Thyroid gland (tissue), 4 donors: ENCODE results near the gene PDHX. TPM values are rescaled to one million over a fixed set of nuclear protein-coding genes. Genes with fewer than 3 reads are reported as not detected.

Experiments used
- DNase-seq, 2 donors: peaks; one replicate each; pipeline ENCODE4 v3.0.0-alpha.2; 2019
- H3K27ac ChIP-seq, 3 donors: fragments of 200-600 bp; sonication (generic); 1 replicate in 2 of 3; 2 replicates in 1 of 3; pipeline ENCODE4 v1.5.1; 2016 to 2019; ENCODE audit warnings: mild to moderate bottlenecking in 1 of 3, moderate library complexity in 1 of 3
- H3K27me3 ChIP-seq: fragments of 200-600 bp; sonication (generic); one replicate; pipeline ENCODE4 v1.5.1; 2019
- H3K36me3 ChIP-seq, 2 donors: fragments of 200-600 bp; sonication (generic); one replicate each; pipeline ENCODE4 v1.5.1; 2016 to 2019
- H3K4me1 ChIP-seq, 2 donors: fragments of 200-600 bp; sonication (generic); one replicate each; pipeline ENCODE4 v1.5.1; 2017 to 2019
- H3K4me3 ChIP-seq, 3 donors: fragments of 200-600 bp; sonication (generic); replicated peaks in 1 of 3; 1 replicate in 2 of 3; 2 replicates in 1 of 3; pipeline ENCODE4 v1.5.1; 2016; ENCODE audit warnings: mild to moderate bottlenecking in 1 of 3
- H3K9me3 ChIP-seq: fragments of 200-600 bp; sonication (generic); one replicate; pipeline ENCODE4 v1.5.1; 2017
- POLR2A ChIP-seq, 2 donors: fragments of 450-650 bp; IDR thresholded peaks; one replicate each; pipeline ENCODE4 v1.6.1; 2017; ENCODE audit warnings: antibody characterized with exemption in 2 of 2, mild to moderate bottlenecking in 2 of 2, moderate library complexity in 1 of 2
- WGBS, 2 donors: methylation state at CpG; one replicate each; pipeline ENCODE4 v1.1.5; 2017; 5-methylcytosine and 5-hydroxymethylcytosine counted together
- intact Hi-C: fragments of 100-400 bp; cut with DNase I; formaldehyde crosslinking; loops from one replicate; pipeline ENCODE4 v1.15.1; 2023
- total RNA-seq, 4 donors: library from RNA; depleted of rRNA; stranded (reverse); fragments of >200 nt; gene quantifications; one replicate each; pipeline ENCODE4 v1.2.3, GENCODE V29; 2016
- TF ChIP-seq, protein P1 (sequence below), 6 experiments: fragments of 200-600 bp in 3 of 6; fragments of 450-650 bp in 3 of 6; sonication (generic) in 3 of 6; IDR thresholded peaks; one replicate each; pipeline ENCODE4 v1.5.1; 2016 to 2019; ENCODE audit warnings: antibody characterized with exemption in 6 of 6, mild to moderate bottlenecking in 2 of 6, inconsistent platforms in 1 of 6, moderate library complexity in 1 of 6

Gene PDHX
- total RNA-seq, 4 donors from 2014 or later = 30.8 to 35.2 (median 31.2) TPM

DNA sequence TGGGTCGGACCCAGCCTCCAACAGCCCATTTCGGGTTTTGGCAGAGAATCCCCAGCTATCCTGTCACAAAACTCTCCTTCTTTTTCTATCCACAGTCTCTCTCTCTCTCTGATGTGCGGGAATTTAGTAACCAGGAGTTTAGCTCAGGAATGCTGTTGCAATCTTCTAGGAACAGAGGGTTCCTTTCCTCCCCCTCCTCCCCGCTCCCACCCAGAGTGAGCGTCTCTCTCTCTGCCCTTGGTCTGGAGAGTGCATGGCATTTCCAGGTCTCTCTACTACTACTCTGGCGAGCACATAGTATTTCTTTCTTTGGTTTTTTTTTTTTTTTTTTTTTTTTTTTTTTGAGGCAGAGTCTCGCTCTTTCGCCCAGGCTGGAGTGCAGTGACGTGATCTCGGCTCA is 17.9 kb upstream of the PDHX start:
- intact Hi-C loops = no loop called here
- H3K36me3 ChIP-seq = no peaks in the 10 kb centered on the region
- no peak for TF ChIP-seq POLR2A (IDR thresholded peaks at IDR 0.05)
- TF ChIP-seq, protein P1, sequence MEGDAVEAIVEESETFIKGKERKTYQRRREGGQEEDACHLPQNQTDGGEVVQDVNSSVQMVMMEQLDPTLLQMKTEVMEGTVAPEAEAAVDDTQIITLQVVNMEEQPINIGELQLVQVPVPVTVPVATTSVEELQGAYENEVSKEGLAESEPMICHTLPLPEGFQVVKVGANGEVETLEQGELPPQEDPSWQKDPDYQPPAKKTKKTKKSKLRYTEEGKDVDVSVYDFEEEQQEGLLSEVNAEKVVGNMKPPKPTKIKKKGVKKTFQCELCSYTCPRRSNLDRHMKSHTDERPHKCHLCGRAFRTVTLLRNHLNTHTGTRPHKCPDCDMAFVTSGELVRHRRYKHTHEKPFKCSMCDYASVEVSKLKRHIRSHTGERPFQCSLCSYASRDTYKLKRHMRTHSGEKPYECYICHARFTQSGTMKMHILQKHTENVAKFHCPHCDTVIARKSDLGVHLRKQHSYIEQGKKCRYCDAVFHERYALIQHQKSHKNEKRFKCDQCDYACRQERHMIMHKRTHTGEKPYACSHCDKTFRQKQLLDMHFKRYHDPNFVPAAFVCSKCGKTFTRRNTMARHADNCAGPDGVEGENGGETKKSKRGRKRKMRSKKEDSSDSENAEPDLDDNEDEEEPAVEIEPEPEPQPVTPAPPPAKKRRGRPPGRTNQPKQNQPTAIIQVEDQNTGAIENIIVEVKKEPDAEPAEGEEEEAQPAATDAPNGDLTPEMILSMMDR (IDR thresholded peaks at IDR 0.05) = no peak
- no peaks in the 10 kb centered on the region for H3K9me3 ChIP-seq
- DNase-seq = no peak
- H3K27ac ChIP-seq = no peak overlapping the region
- WGBS, 2 donors = 97 to 98% methylated on average over 10 of the region's 10 CpGs
- H3K27me3 ChIP-seq = no peaks in the 10 kb centered on the region
- no peak overlapping the region for H3K4me3 ChIP-seq
- no peaks in the 10 kb centered on the region for H3K4me1 ChIP-seq

DNA sequence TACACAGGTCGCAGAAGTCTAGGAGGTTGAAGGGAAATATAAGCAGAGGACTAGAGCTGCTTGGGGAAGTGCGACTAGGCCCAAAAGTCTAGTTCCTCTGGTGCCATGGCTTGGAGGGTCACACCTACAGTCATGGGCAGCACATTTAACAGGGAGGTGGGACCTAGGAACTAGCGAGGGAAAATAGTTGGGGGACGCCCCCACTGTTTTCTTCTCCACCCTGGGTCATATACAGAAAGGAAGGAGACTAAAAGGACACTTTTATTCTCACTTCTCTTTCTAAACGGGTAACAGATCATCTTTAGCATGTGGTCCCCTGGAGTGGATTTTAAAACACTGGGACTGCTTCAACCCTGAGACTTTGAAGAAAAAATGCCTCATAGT is 16.8 kb upstream of the PDHX start:
- Histone ChIP-seq H3K36me3 (no peaks in the 10 kb centered on the region), H3K4me1 (no peaks in the 10 kb centered on the region), H3K27me3 (no peaks in the 10 kb centered on the region), H3K4me3 (no peak overlapping the region), H3K9me3 (no peaks in the 10 kb centered on the region), H3K27ac (no peak overlapping the region)
- intact Hi-C loops = no loop called here
- WGBS, 2 donors = 92 to 97% methylated on average over 5 of the region's 5 CpGs
- no peak for DNase-seq
- TF ChIP-seq, protein P1 (IDR thresholded peaks at IDR 0.05) = no peak
- no peak for TF ChIP-seq POLR2A (IDR thresholded peaks at IDR 0.05)

DNA sequence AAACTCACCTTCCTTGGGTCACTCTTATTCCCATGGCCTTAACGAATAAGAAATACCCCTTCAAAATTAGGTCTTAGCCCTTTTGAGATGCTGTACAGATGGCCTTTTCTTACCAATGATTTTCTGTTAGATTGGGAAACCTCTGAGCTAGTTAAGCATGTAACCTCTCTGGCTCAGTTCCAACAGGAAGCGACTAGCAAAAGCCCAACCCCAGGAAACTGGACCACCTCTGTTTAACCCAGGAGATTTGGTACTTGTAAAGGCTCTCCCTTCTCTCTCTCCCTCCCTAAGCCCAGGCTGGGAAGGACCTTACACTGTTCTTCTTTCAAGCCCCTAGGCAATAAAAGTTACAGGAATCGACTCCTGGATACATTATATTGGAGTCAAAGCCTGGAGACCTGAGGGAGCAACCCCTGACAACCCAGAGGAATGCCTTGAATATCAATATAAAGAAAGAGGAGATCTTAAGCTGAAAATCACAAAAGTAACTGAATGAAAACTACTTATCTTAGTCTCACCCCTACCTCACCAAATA is 11.9 kb upstream of the PDHX start:
- 87 to 95% methylated on average over 3 of the region's 3 CpGs for WGBS, 2 donors
- no peaks in the 10 kb centered on the region for H3K27me3 ChIP-seq
- no peaks in the 10 kb centered on the region for H3K36me3 ChIP-seq
- H3K9me3 ChIP-seq = no peaks in the 10 kb centered on the region
- intact Hi-C loops = no loop called here
- no peak overlapping the region for H3K4me3 ChIP-seq
- TF ChIP-seq, protein P1 (IDR thresholded peaks at IDR 0.05) = no peak
- no peak for TF ChIP-seq POLR2A (IDR thresholded peaks at IDR 0.05)
- H3K27ac ChIP-seq = no peak overlapping the region
- peaks cover 0 to 4% of the 10 kb centered on the region in 2 donors for H3K4me1 ChIP-seq
- DNase-seq = no peak

DNA sequence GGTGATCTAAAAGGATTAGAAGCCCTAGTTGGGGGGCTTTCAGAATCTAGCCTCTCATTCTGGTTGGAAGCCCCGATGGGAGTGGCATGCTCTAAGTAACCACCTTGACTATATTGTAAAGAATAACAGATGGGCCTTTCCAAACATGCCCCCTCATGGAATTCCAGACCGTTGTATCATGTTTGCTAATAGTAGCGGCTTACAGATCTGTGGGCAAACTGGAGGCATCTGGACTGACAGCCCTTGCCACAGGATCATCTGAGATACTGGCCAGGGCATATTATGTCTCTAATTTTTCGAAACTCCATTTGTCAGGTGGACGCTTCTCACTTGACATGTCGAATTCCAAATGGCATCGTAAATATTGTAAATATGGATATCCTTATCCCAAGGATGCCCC is 10.8 kb upstream of the PDHX start:
- intact Hi-C loops = no loop called here

DNA sequence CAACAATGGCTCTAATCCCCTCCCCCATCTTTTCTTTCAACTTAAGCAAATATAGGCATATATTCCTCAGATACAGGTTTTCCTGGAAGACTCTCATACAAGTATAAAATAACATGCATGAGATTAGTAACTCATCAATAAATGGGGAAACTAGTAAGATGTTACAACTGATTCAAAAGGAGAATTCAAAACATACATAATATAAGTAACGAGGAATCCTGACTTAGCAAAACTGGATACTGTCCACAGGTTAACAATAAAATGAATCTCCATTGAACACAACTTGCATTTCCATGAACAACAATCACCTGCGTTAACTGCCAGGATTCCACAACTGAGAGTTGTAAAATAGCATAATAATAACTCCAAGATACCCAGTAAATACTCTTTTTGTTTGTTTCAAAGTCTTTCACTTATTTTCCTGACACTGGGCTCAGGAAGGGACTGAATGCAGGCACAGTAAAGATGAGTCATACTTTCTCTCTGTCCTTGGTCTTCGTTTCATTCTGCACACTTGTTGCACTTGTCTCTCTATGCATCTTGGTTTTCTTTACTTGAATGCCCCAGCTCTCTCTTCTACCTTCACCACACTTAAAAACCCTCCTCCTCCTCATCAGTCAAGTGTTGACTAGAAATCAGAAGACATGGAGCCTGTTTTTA is 8.4 kb upstream of the PDHX start:
- DNase-seq = no peak
- peaks cover 0 to 4% of the 10 kb centered on the region in 2 donors for H3K4me1 ChIP-seq
- H3K9me3 ChIP-seq = no peaks in the 10 kb centered on the region
- intact Hi-C loops = no loop called here
- H3K27ac ChIP-seq = no peak overlapping the region
- TF ChIP-seq, protein P1 (IDR thresholded peaks at IDR 0.05) = no peak
- TF ChIP-seq POLR2A (IDR thresholded peaks at IDR 0.05) = no peak
- WGBS, 2 donors = 88% methylated on average over 3 of the region's 3 CpGs
- H3K27me3 ChIP-seq = no peaks in the 10 kb centered on the region
- H3K36me3 ChIP-seq = no peaks in the 10 kb centered on the region
- H3K4me3 ChIP-seq = no peak overlapping the region

More for the DNA sequence above, 10.8 kb upstream of the PDHX start:
- 87 to 95% methylated on average over 7 of the region's 7 CpGs for WGBS, 2 donors
- no peaks in the 10 kb centered on the region for H3K27me3 ChIP-seq
- no peak for DNase-seq
- no peaks in the 10 kb centered on the region for H3K36me3 ChIP-seq
- H3K27ac ChIP-seq = no peak overlapping the region
- no peaks in the 10 kb centered on the region for H3K9me3 ChIP-seq
- H3K4me3 ChIP-seq = no peak overlapping the region
- TF ChIP-seq POLR2A (IDR thresholded peaks at IDR 0.05) = no peak
- TF ChIP-seq, protein P1 (IDR thresholded peaks at IDR 0.05) = no peak
- peaks cover 0 to 4% of the 10 kb centered on the region in 2 donors for H3K4me1 ChIP-seq
